NCI-H1930 (cell line): ENCODE results near the gene MED13L.

ENCODE experiments used
- DNase-seq, 2 experiments: peaks; one replicate each; lab custom pipeline; 2025; lab: John Stamatoyannopoulos, UW

Gene MED13L

GRCh38 chr12:116090516-116090915, 187.0 kb downstream of the MED13L start:
- no peak for DNase-seq

GRCh38 chr12:116089080-116089479, 188.4 kb downstream of the MED13L start:
- no peak for DNase-seq

GRCh38 chr12:116087962-116088361, 189.5 kb downstream of the MED13L start:
- no peak for DNase-seq

GRCh38 chr12:116087399-116087798, 190.1 kb downstream of the MED13L start:
- DNase-seq: no peak

- no peak for DNase-seq
Observed at GRCh38 chr12:116080415-116080814, 197.1 kb downstream of the MED13L start.

- no peak for DNase-seq
Observed at GRCh38 chr12:116078396-116078795, 199.1 kb downstream of the MED13L start.

- DNase-seq: no peak
Observed at GRCh38 chr12:116077431-116077830, 200.1 kb downstream of the MED13L start.

GRCh38 chr12:116076399-116076798, 201.1 kb downstream of the MED13L start:
- no peak for DNase-seq

GRCh38 chr12:116074686-116075085, 202.8 kb downstream of the MED13L start:
- DNase-seq: no peak

GRCh38 chr12:116071555-116072230, 205.8 kb downstream of the MED13L start:
- no peak for DNase-seq

GRCh38 chr12:116070444-116070843, 207.0 kb downstream of the MED13L start:
- no peak for DNase-seq

- DNase-seq: no peak
Observed at GRCh38 chr12:116069943-116070342, 207.6 kb downstream of the MED13L start.

- no peak for DNase-seq
Observed at GRCh38 chr12:116068853-116069252, 208.6 kb downstream of the MED13L start.

- DNase-seq: no peak
Observed at GRCh38 chr12:116068371-116068770, 209.1 kb downstream of the MED13L start.

GRCh38 chr12:116067892-116068291, 209.6 kb downstream of the MED13L start:
- DNase-seq: no peak

GRCh38 chr12:116066381-116067230, 210.9 kb downstream of the MED13L start:
- DNase-seq: no peak

GRCh38 chr12:116065606-116066005, 211.9 kb downstream of the MED13L start:
- DNase-seq: no peak

GRCh38 chr12:116064493-116064892, 213.0 kb downstream of the MED13L start:
- no peak for DNase-seq

GRCh38 chr12:116062698-116063097, 214.8 kb downstream of the MED13L start:
- no peak for DNase-seq

GRCh38 chr12:116060764-116061163, 216.7 kb downstream of the MED13L start:
- no peak for DNase-seq

GRCh38 chr12:116059904-116060303, 217.6 kb downstream of the MED13L start:
- no peak for DNase-seq

GRCh38 chr12:116058574-116058973, 218.9 kb downstream of the MED13L start:
- no peak for DNase-seq

GRCh38 chr12:116057356-116057755, 220.1 kb downstream of the MED13L start:
- DNase-seq: no peak
